ENCODE results near the gene NRG2.

- TF ChIP-seq CTCF (IDR thresholded peaks at IDR 0.05) (no peak), POLR2A (IDR thresholded peaks at IDR 0.05) (no peak)
These were observed 226.5 kb downstream of the NRG2 start for GRCh38 chr5:139816566-139816965.
